Ureter (tissue), 1 donor: ENCODE measurements around the gene MSLN. TPM values are rescaled to one million over a fixed set of nuclear protein-coding genes. Genes with fewer than 3 reads are reported as not detected.

ENCODE experiments used
- DNase-seq: peaks from one replicate; pipeline ENCODE4 v3.0.0-alpha.2; 2020; ENCODE audit warnings: low spot score
- total RNA-seq: library from RNA; stranded (reverse); gene quantifications from one replicate; pipeline ENCODE4 v1.2.4, GENCODE V29; 2023
- donor health status: DM: yes; HTN: yes; CAD: no.

MSLN gene
- total RNA-seq, 1 donor from 2014 or later: 1.4 TPM

DNA sequence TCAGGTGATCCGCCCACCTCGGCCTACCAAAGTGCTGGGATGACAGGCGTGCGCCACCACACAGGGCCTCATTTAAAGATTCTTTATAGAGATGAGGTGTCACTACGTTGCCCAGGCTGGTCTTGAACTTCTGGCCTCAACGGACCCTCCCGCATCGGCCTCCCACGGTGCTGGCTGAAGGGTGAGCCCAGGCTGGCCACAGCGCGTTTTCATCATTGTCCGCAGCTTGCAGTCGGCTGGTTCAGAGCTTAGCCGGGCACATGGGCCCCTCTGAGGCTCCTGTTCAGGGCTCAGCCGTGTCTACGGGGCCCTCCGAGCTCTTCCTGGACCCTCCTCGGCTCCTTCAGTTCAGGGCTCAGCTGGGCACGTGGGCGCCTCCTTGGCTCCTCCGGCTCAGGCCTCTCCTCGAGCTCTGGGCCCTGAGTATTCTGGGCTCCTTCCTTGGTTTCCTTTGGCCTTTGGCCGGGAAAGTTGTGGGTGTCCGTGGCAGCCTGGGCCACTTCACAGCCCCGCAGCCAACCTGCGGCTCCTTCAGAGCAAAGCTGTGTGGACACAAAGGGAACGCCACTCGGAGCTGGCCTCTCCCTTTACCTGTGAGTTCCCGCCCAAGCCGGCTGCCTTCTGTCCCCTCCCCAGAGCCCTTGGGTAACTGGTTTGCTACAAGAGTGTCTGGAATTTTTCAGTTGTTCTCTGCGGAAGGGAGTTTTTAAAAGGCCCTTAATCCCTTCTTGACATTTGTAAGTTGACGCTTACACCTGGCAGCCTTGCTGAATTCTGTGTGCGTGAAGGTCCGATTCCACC is 1.2 kb upstream of the MSLN start:
- DNase-seq: no peak

DNA sequence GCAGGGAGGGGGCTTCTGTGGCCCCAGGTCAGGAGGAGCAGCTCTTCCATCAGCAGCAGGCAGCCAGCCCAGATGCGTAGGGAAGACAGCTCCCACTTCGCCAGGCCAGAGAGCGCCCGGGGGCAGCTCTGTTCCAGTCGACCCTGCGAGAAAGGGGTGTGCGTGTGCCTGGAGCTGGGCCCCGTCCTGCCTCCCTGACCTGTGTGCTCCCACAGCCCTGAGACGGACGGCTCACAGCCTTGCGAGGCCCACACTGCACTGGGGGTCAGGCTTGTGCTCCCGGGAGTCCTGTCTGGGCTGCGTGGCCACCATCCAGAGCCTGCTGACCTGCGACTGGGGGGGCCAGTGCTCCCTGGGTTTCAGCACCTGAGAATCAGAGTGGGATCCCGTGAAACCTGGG is 469 bp upstream of the MSLN start:
- no peak for DNase-seq

DNA sequence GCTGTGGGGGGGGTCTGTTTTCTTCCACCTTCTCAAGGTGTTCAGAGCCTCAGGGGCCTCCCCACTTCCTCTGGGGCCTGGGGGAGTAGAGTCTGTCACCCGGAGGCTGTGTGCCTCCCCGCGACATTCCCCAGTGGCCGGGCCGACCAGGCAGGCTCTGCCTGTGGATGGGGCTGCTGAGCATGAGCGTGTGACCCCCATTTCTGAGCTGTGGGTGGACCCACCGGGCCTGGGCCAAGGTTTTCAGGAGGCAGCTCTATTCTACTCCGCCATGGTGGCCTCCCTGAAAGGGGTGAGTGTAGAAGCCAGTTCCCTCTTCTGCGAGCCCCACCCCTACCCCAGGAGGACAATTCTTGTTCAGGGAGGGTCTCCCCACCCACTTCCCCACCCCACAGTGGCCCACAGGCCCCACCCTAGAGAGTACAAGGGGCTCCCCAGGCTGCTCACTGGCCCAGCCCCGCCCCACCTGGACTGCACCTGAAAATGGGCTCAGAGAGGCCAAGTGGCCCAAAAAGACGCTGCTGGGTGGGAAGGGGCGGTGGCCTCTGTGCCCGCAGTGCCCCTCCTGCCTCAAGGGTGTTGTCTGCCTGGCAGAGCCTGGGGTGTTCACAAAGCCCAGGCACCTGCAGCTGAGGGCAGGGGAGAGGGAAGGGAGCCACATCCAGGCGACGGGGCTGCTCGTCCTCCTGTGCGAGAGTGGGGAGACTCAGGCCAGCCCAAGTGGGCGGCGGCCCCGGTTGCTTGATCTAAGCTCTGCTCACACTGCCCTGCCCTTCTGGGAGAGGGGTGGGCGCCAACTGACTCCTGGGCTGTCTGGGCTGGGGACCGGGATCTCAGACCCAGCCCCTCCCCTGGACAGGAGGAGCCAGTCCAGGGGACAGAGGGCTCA is 1.3 kb downstream of the MSLN start:
- no peak for DNase-seq

DNA sequence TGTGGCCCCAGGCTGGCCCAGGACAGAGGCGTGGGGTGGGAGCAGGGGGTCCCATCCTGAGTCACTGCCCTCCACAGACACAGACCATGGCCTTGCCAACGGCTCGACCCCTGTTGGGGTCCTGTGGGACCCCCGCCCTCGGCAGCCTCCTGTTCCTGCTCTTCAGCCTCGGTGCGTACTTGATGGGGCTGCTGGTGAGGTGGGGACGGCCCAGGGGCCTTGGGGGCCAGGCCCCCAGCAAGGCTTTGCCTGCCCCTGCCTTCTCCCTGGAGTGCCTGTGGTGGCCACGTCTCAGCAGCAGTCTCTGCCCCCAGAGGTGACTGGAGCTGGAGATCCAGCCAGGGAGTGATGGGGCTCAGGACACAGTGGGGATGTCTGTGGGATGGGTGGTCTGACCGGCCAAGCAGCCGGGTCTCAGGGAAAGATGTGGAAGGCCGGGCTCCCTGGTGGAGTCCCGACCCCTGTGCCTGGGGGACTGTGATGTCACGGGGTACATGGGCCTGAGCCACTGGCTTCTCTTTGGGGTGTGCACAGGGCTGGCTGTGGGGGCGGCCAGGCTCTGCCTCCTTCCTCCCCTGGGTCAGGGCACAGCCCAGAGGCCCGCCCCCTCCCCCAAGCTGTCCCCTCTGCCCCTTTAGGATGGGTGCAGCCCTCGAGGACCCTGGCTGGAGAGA is 2.2 kb downstream of the MSLN start:
- no peak for DNase-seq

DNA sequence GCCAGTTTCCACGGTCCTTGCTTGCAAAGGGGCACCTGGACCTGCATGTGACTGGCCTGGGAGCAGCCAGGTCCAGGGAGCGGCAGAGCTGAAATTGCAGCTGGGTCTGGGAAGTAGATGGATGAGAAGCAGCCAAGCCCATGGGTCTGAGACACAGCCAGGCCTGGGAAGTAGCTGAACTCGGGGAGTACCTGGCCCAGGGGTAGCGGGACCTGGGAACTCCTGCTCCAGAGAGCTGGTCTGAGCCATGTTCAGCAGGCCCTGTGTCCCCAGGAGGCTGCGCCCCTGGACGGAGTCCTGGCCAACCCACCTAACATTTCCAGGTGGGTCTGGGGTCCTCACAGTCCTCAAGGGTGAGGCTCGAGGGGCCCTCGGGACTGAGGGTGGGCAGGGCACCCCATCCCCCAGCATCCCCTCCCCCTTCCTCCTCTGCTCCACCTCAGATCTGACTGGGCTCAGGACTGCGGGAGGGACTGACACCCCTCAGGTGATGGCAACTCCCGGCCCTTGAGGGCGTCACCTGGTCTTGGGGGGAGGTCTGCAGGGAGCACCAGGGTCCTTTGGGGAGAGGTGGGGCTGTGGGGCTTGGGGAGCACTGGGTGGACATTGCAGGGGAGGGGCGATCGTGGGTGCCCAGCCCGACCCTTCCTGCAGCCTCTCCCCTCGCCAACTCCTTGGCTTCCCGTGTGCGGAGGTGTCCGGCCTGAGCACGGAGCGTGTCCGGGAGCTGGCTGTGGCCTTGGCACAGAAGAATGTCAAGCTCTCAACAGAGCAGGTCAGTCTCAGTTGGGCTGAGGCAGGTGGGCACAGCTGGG is 3.0 kb downstream of the MSLN start:
- DNase-seq: no peak

DNA sequence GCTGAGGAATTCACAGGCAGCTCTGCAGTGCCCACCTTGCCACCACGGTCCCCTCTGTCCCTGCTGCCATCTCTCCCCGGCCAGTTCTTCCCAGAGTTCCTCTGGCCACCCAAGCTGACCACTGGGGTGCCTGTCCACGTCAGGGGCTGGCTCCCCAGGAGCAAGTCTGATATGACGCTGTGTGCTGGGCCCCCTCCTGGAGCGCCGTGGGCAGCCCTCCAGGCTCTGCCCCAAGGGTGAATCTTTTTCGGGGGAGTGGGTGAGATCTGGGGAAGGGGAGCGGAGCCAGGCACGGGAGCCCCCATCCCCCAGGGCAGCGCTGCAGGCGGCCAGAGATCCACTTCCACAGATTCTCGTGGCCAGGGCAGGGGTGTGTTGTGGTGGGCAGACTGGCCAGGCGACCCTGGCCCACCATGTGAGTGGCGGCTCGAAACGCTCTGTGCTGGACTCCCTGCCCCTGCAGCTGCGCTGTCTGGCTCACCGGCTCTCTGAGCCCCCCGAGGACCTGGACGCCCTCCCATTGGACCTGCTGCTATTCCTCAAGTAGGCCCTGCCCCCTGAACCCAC is 3.7 kb downstream of the MSLN start:
- no peak for DNase-seq

DNA sequence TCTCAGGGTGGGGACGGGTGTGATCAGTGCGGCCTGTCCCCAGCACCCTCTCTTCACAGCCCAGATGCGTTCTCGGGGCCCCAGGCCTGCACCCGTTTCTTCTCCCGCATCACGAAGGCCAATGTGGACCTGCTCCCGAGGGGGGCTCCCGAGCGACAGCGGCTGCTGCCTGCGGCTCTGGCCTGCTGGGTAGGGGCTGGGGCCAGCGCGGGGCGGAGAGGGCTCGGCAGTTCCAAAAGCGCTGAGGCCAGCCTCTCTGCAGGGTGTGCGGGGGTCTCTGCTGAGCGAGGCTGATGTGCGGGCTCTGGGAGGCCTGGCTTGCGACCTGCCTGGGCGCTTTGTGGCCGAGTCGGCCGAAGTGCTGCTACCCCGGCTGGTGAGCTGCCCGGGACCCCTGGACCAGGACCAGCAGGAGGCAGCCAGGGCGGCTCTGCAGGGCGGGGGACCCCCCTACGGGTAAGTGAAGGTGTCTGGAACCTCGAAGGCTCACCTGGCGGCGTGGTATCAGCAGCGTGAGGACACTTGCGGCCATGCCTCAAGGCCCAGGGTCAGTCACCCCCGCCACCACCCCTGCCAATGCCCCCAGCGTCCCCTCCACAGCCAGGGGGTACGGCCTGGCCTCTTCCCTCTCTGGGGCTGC is 4.4 kb downstream of the MSLN start:
- DNase-seq: no peak

DNA sequence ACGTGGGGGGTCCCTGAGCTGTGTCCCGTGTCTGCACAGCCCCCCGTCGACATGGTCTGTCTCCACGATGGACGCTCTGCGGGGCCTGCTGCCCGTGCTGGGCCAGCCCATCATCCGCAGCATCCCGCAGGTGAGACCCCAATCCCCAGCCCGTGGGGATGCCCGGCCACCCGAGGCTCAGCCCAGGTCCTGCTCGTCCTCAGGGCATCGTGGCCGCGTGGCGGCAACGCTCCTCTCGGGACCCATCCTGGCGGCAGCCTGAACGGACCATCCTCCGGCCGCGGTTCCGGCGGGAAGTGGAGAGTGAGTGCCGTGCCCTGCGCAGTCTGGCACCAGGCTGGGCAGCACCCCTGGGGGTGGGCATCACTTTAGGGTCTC is 4.9 kb downstream of the MSLN start:
- no peak for DNase-seq

DNA sequence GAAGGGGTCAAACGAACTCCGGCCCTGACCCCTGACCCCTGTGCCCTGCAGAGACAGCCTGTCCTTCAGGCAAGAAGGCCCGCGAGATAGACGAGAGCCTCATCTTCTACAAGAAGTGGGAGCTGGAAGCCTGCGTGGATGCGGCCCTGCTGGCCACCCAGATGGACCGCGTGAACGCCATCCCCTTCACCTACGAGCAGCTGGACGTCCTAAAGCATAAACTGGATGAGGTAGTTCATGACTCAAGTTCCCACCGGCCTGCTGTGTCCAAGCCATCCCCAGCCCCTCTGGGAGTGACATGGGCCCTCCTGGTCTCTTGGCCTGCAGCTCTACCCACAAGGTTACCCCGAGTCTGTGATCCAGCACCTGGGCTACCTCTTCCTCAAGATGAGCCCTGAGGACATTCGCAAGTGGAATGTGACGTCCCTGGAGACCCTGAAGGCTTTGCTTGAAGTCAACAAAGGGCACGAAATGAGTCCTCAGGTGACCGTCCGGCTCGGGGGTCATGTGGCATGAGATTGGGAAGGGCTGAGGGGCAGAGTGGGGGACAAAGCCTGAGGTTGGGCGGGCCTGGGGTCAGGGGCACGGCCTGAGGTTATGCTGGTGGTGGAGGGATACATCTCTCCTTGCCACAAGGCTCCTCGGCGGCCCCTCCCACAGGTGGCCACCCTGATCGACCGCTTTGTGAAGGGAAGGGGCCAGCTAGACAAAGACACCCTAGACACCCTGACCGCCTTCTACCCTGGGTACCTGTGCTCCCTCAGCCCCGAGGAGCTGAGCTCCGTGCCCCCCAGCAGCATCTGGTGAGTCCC is 5.7 kb downstream of the MSLN start:
- DNase-seq: no peak

DNA sequence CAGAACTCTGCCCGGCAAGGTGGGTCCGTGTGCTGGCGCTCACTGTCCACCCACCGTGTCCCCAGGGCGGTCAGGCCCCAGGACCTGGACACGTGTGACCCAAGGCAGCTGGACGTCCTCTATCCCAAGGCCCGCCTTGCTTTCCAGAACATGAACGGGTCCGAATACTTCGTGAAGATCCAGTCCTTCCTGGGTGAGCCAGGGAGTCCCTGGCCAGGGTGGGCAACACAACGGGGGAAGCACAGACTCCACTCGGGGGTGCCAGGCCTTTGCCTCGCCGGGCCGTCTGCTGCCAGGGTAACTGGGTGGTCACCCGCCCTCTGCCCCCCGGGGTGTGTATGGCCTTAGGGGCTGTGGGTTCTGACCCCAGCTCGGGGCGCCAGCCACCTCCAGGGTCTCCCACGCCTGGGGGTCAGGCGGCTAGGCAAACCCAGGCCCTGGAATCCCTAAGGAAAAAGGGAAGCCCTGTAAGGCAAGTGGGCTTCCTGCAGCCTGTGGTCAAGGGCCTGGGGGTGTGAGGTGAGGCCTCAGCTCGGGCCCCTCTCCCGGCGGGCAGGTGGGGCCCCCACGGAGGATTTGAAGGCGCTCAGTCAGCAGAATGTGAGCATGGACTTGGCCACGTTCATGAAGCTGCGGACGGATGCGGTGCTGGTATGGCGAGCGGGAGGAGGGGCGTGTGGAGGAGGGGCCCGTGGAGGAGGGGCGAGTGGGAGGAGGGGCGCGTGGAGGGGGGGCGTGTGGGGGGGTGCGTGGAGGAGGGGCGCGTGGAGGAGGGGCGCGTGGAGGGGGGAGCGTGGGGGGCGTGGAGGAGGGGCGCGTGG is 6.5 kb downstream of the MSLN start:
- no peak for DNase-seq

DNA sequence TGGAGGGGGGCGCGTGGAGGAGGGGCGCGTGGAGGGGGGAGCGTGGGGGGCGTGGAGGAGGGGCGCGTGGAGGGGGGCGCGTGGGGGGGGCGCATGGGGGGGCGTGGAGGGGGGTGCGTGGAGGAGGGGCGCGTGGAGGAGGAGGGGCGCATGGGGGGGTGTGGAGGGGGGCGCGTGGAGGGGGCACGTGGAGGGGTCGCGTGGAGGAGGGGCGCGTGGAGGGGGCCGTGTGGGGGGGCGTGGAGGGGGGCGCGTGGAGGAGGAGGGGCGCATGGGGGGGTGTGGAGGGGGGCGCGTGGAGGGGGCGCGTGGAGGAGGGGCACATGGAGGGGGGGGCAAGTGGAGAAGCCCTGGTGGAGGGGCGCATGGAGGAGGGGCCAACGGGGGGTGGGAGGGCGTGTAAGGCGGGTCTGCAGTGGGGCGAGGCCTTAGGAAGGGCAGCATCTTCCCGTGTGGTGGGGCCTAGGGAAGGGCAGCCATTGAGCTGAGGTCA is 7.3 kb downstream of the MSLN start:
- no peak for DNase-seq

DNA sequence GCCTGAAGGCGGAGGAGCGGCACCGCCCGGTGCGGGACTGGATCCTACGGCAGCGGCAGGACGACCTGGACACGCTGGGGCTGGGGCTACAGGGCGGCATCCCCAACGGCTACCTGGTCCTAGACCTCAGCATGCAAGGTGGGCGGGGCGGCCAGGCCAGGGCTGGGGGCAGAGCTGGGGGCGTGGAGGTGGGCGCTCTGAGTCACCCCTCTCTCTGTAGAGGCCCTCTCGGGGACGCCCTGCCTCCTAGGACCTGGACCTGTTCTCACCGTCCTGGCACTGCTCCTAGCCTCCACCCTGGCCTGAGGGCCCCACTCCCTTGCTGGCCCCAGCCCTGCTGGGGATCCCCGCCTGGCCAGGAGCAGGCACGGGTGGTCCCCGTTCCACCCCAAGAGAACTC is 7.9 kb downstream of the MSLN start:
- no peak for DNase-seq

DNA sequence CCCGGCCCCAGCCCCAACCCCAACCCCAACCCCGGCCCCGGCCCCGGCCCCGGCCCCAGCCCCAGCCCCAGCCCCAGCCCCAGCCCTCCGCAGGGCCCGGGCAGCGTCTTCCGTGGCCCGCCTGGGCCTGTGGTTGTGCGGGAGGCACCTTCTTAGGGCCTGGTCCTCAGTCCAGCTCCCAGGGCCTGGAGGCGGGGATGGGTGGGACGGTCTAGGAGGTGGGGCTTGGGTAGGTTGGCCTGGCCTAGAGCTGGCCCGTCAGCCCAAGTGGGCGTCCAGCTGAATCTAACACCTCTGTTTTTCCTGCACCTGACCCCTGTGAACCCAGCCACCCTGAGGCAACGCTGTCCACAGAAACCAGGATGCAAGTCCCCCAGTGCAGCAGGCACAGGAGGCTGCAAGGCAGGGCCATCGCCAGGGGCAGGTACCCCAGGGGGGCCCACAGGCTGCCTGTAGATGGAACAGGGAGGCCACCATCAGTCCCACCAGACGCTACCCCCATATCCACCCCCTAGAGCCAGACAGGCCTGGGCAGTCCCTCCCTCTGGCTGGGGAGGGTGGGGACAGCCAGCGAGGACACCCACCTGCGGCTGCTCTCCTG is 8.8 kb downstream of the MSLN start:
- no peak for DNase-seq

DNA sequence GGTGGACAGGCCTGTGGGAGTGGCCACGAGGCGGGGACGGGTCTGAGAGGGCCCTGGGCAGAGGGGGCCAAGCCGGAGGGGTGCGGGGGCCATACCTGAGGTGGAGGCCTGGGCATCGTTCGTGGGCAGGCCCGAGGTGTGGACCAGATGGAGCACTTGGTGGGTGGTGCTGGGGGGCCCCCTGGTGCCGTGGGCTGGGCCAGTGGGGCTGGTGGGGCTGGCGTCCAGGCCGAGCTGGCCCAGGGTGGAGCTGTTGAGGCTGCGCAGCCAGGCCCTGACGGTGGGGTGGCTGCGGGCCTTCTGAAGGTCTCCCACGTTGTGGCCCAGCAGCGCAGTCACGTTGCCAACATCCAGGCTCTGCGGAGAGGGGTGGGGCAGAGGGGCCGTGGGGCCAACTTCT is 9.4 kb downstream of the MSLN start:
- DNase-seq: no peak

DNA sequence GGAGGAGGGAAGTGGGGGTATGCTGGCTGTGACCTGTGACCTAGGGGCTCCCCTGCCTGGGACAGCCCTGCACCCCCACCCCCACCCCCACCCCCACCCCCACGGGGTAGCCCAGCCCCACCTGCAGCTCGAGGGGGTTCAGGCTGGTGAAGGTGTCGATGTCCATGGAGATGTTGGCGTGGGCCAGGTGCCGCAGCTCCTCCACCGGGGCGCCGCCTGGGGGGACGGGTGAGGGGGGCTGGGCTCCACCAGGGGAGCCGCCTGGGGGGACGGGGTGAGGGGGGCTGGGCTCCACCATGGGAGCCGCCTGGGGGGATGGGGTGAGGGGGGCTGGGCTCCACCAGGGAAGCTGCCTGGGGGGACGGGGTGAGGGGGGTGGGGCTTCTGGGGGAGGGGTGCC is 9.9 kb downstream of the MSLN start:
- DNase-seq: no peak

DNA sequence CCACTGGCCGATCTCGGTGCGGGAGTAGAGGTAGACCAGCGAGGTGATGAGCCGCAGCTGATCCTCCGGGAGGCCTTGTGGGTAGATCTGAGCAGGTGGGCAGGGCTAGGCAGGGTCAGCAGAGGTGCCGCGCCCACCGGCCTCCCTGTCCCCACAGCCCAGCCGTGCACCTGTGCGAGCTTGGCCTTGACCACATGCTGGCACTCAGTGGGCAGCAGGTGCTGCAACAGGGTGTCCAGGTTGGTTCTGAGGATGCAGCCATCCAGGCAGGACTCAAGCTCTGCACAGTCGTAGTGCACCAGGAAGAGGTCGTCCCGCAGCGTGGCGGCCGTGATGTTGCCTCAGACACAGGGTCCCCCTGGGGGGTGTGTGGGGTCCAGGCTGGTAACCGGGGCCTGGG is 12.4 kb downstream of the MSLN start:
- no peak for DNase-seq

DNA sequence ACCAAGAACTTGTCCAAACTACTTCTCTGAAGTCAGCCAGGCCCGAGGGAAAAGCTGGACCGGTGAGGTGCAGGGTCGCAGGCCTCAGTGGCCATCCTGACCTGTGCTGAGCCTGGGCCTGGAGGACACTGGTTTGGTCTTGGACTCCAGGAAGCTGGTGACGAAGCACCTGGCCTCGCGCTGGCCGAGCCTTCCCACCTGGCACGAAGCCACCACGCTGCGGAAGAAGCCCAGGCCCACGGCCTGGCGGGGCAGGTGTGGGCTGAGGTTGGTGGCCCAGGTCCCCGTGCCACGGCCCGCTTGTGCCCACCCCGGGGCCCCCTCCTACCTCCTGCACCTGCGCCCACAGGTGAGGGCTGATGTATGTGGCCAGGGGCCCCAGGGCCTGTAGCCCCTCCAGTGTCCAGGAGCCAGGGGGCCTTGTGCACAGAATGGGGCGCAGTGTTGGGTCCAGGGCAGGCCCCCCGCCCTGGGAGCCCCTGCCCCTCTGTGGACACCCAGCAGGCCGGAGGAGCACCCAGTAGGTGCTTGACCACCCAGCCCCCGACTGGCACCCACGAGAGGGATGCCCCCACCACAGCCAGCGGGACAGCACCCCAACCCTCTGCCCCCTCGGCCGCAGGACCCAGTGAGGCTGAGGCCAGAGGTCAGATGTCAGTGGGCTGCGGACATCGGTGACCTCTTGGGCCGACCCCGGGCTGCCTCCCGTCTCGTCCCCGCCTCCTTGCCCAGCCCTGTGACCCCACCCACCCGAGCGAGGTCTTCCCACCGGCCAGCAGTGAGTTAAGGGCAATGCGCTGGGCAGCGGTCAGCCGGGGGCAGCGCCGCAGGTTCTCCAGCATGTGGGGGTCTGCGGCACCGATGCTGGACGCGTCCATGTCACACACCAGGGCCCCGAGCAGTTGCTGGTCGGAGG is 13.8 kb downstream of the MSLN start:
- DNase-seq: no peak
